GM12878 (cell line): ENCODE data around the gene SMCO1. TPM values are rescaled to one million over a fixed set of nuclear protein-coding genes. Genes with fewer than 3 reads are reported as not detected.

Source experiments
- ATAC-seq: fragments of 200-7000 bp; cut with Tn5 transposase; 3 replicates; pipeline ENCODE4 v1.9.1; 2020; ENCODE audit warnings: mild to moderate bottlenecking, moderate library complexity
- BruUV-seq: library from RNA; stranded (reverse); fragments of 400-500 nt; replicated peaks from 2 replicates; lab custom pipeline; 2021; lab: Mats Ljungman, UMichigan
- CTCF ChIA-PET: fragments of 300-600 bp; sonication (Branson Sonifier 250); formaldehyde crosslinking; extraction: SDS; loops from one replicate; lab custom pipeline; 2021; ENCODE audit warnings: inconsistent platforms; lab: Yijun Ruan, JAX
- POLR2A ChIA-PET: fragments of 350-600 bp; formaldehyde crosslinking; extraction: SDS; loops from one replicate; lab custom pipeline; 2021; ENCODE audit warnings: inconsistent platforms; lab: Charles Lee
- RAD21 ChIA-PET: fragments of 300-600 bp; sonication (Branson Sonifier 250); formaldehyde crosslinking; loops from one replicate; lab custom pipeline; 2023; ENCODE audit warnings: antibody characterized with exemption; ENCODE audit not compliant: unreplicated experiment; lab: Charles Lee
- SMC1A ChIA-PET: fragments of 300-600 bp; sonication (Branson Sonifier 250); formaldehyde crosslinking; loops from one replicate; lab custom pipeline; 2023; ENCODE audit not compliant: unreplicated experiment, uncharacterized antibody; lab: Charles Lee
- DNase-seq: peaks from one replicate; pipeline ENCODE4 v3.0.0-alpha.2; 2011; ENCODE audit warnings: low read depth, low spot score
- FAIRE-seq: peaks from 3 replicates; lab custom pipeline; 2011; peaks lifted over from hg19 to GRCh38; lab: Jason Lieb, UNC
- H2AFZ ChIP-seq: 2 replicates; pipeline ENCODE4 v1.6.0; 2011; ENCODE audit warnings: low read depth, low read length, control low read depth; ENCODE audit not compliant: control insufficient read depth
- H3K27ac ChIP-seq: 2 replicates; pipeline ENCODE4 v1.5.1; 2011; ENCODE audit warnings: control low read depth; ENCODE audit not compliant: control insufficient read depth, insufficient read depth
- H3K27me3 ChIP-seq, 2 experiments: replicated peaks in 1 of 2; 2 replicates each; pipeline versions ENCODE4 v1.6.0 to v1.6.1; 2011; ENCODE audit warnings: low read length in 1 of 2; ENCODE audit not compliant: control insufficient read depth in 2 of 2, insufficient read depth in 2 of 2
- H3K36me3 ChIP-seq, 2 experiments: 2 replicates each; pipeline ENCODE4 v1.5.1; 2011; ENCODE audit warnings: low read length in 1 of 2; ENCODE audit not compliant: control insufficient read depth in 2 of 2, insufficient read depth in 2 of 2
- H3K4me1 ChIP-seq: 2 replicates; pipeline ENCODE4 v1.6.1; 2011; ENCODE audit warnings: mild to moderate bottlenecking, low read length, moderate library complexity, mixed read lengths; ENCODE audit not compliant: control insufficient read depth, insufficient read depth
- H3K4me2 ChIP-seq: 2 replicates; pipeline ENCODE4 v1.6.0; 2011; ENCODE audit warnings: control low read depth; ENCODE audit not compliant: control insufficient read depth, insufficient read depth
- H3K4me3 ChIP-seq: fragments of 200-600 bp; sonication (generic); 2 replicates; pipeline ENCODE4 v1.5.1; 2016
- H3K79me2 ChIP-seq: 2 replicates; pipeline ENCODE4 v1.6.0; 2011; ENCODE audit warnings: low read length; ENCODE audit not compliant: control insufficient read depth, insufficient read depth
- H3K9ac ChIP-seq: 2 replicates; pipeline ENCODE4 v1.8.0; 2011; ENCODE audit warnings: low read length, control low read depth, mixed read lengths; ENCODE audit not compliant: control insufficient read depth, insufficient read depth
- H3K9me3 ChIP-seq: replicated peaks from 3 replicates; pipeline ENCODE4 v1.5.1; 2011; ENCODE audit warnings: mild to moderate bottlenecking, low read length; ENCODE audit not compliant: control insufficient read depth, insufficient read depth
- H4K20me1 ChIP-seq: 2 replicates; pipeline ENCODE4 v1.6.0; 2011; ENCODE audit not compliant: control insufficient read depth, insufficient read depth
- BACH1 ChIP-seq: fragments of 450-650 bp; IDR thresholded peaks from 2 replicates; pipeline ENCODE4 v1.6.1; 2017; ENCODE audit warnings: mild to moderate bottlenecking, borderline replicate concordance
- BCL3 ChIP-seq: IDR thresholded peaks from 2 replicates; pipeline ENCODE4 v1.6.1; 2011; ENCODE audit warnings: borderline replicate concordance, low read depth, mild to moderate bottlenecking, moderate library complexity, low read length; ENCODE audit not compliant: insufficient read depth, poor library complexity, severe bottlenecking
- CREB1 ChIP-seq: IDR thresholded peaks from 2 replicates; pipeline ENCODE4 v1.6.1; 2012; ENCODE audit warnings: low read depth, mild to moderate bottlenecking, inconsistent platforms
- DPF2 ChIP-seq: fragments of 450-650 bp; IDR thresholded peaks from 2 replicates; pipeline ENCODE4 v1.6.1; 2017; ENCODE audit warnings: mild to moderate bottlenecking
- ESRRA ChIP-seq: IDR thresholded peaks from 2 replicates; pipeline ENCODE4 v1.6.1; 2012; ENCODE audit warnings: mild to moderate bottlenecking, low read length, improper control_type of control experiment
- HDAC6 ChIP-seq: fragments of 200-600 bp; sonication (generic); IDR thresholded peaks from one replicate; pipeline ENCODE4 v1.8.0; 2017; ENCODE audit warnings: antibody characterized with exemption; ENCODE audit not compliant: unreplicated experiment
- MEF2B ChIP-seq: fragments of 450-650 bp; IDR thresholded peaks from 2 replicates; pipeline ENCODE4 v1.6.1; 2018; ENCODE audit warnings: mild to moderate bottlenecking, moderate library complexity; ENCODE audit not compliant: partially characterized antibody, poor library complexity, severe bottlenecking
- PML ChIP-seq: IDR thresholded peaks from 2 replicates; pipeline ENCODE4 v1.6.1; 2012; ENCODE audit warnings: low read length, inconsistent platforms
- POLR2A ChIP-seq: IDR thresholded peaks from 2 replicates; pipeline ENCODE4 v1.6.1; 2011; ENCODE audit warnings: low read depth, mild to moderate bottlenecking, low read length
- RUNX3 ChIP-seq: IDR thresholded peaks from 2 replicates; pipeline ENCODE4 v1.6.1; 2012; ENCODE audit warnings: low read length, inconsistent platforms
- TBL1XR1 ChIP-seq: IDR thresholded peaks from 2 replicates; pipeline ENCODE4 v1.6.1; 2012; ENCODE audit warnings: low read depth, low read length, improper control_type of control experiment
- ZBED1 ChIP-seq: IDR thresholded peaks from 2 replicates; pipeline ENCODE4 v1.6.1; 2016; ENCODE audit warnings: borderline replicate concordance
- WGBS: methylation state at CpG from one replicate; pipeline ENCODE4 v1.1.6; 2016; ENCODE audit warnings: low lambda C conversion rate; ENCODE audit not compliant: insufficient replicate concordance, insufficient coverage; ENCODE audit errors: missing lambda C conversion rate; 5-methylcytosine and 5-hydroxymethylcytosine counted together
- in situ Hi-C: fragments of 300-500 bp; cut with MboI; formaldehyde crosslinking; loops from 9 replicates; pipeline ENCODE4 v1.14.3; 2018; ENCODE audit warnings: mixed read lengths
- intact Hi-C: fragments of 100-400 bp; cut with micrococcal nuclease; formaldehyde crosslinking; loops from one replicate; pipeline ENCODE4 v1.14.2; 2022; ENCODE audit not compliant: unreplicated experiment
- polyA plus RNA-seq, 11 experiments: library from polyadenylated mRNA; depleted of rRNA in 4 of 11; unstranded in 6 of 11; stranded (reverse) in 5 of 11; fragments of >200 nt; fragmentation: Nextera tagmentation in 4 of 11; fragmentation: Illumina TruSeq in 1 of 11; extraction: Ambion mirVana in 4 of 11; extraction: Trizol in 1 of 11; gene quantifications; 1 replicate in 1 of 11; 2 replicates in 10 of 11; pipeline versions ENCODE4 v1.2.1 to v1.2.3, GENCODE V29; 2011 to 2016; ENCODE audit warnings: inconsistent platforms in 2 of 11, missing spikeins in 2 of 11, low read depth in 1 of 11
- total RNA-seq, 4 experiments: library from RNA; depleted of rRNA in 3 of 4; stranded (reverse); fragments of >200 nt in 3 of 4; fragmentation: Illumina TruSeq in 1 of 4; extraction: Trizol in 1 of 4; gene quantifications; 2 replicates each; pipeline versions ENCODE4 v1.2.1 to v1.2.3, GENCODE V29; 2013 to 2021
- TF ChIP-seq, protein P1 (sequence below): fragments of 450-650 bp; IDR thresholded peaks from 2 replicates; pipeline ENCODE4 v1.6.1; 2017; ENCODE audit warnings: mild to moderate bottlenecking, moderate library complexity

The SMCO1 gene
- total and polyA plus RNA-seq, 10 of the 15 experiments (the other 5 are each of a cell fraction or from before 2014, with no cell fraction given) = 0.05 TPM; not detected in 9

DNA sequence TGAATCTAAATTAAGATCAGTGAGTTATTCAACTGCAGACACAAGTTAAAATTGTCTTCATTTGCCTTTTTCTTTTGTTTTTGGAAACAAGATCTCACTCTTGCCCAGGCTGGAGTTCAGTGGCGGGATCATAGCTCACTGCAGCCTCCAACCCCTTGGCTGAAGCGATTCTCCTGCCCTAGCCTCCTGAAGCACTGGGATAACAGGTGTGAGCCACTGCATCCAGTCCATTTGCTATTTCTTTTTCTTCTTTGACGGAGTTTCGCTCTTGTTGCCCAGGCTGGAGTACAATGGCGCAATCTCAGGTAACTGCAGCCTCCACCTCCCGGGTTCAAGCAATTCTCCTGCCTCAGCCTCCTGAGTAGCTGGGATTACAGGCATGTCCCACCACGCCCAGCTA is 21.9 kb downstream of the SMCO1 start:
- ChIA-PET POLR2A (interaction anchor here (1.8 kb wide), 1 partner anchor 24 kb away, joined by 4 read pairs; no protein-coding TSS in a partner anchor), RAD21 (no interaction called here), CTCF (interaction anchor here (0.7 to 1.6 kb wide), 3 partner anchors 18 to 240 kb away, joined by 3 to 4 read pairs (median 4); no protein-coding TSS in a partner anchor), SMC1A (interaction anchor here (1.1 kb wide), 1 partner anchor 20 kb away, joined by 3 read pairs; no protein-coding TSS in a partner anchor)
- FAIRE-seq (no peak), ATAC-seq (no peak), DNase-seq (no peak)
- no peak overlapping the region for H2AFZ ChIP-seq
- no peak overlapping the region for H3K4me2 ChIP-seq
- no peak overlapping the region for H3K4me3 ChIP-seq
- H3K4me1 ChIP-seq = no peaks in the 10 kb centered on the region
- no peak overlapping the region for H3K27ac ChIP-seq
- H3K36me3 ChIP-seq = peaks cover 2 to 13% of the 10 kb centered on the region in 2 experiments; a peak in 3 of 4 replicates
- WGBS = over 99% methylated on average over 7 of the region's 7 CpGs
- peaks cover 5% of the 10 kb centered on the region; the same call in 2 of the 3 replicates for H3K9me3 ChIP-seq
- BruUV-seq = no TSS peak
- no peak overlapping the region for H3K9ac ChIP-seq
- H4K20me1 ChIP-seq = no peaks in the 10 kb centered on the region; the same call in 1 of the 2 replicates
- peaks cover 92% of the 10 kb centered on the region for H3K79me2 ChIP-seq
- intact Hi-C loops = no loop called here
- peak; percentile 40; the same call in 1 of the 2 replicates for TF ChIP-seq POLR2A
- no peak for TF ChIP-seq RUNX3
- H3K27me3 ChIP-seq = no peaks in the 10 kb centered on the region
- in situ Hi-C loops = no loop called here

DNA sequence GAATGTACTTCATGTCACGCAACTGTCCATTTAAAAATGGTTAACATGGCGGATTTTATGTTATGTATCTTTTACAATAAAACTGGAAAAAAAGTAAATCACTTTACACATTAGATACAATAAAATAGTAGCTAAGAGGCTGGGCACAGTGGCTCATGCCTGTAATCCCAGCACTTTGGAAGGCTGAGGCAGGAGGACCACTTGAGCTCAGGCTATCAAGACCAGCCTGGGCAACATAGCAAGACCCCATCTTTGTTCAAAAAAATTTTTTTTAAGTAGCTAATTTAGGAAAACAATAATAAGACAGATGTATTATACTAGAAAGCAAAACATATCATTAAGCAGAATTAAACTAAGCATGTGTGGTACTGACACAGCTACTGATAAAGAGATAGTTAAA is 23.1 kb downstream of the SMCO1 start:
- Histone ChIP-seq H3K4me3 (no peak overlapping the region), H3K9me3 (peaks cover 5% of the 10 kb centered on the region; the same call in 2 of the 3 replicates), H3K4me1 (no peaks in the 10 kb centered on the region), H4K20me1 (no peaks in the 10 kb centered on the region; the same call in 1 of the 2 replicates), H3K9ac (no peak overlapping the region), H3K36me3 (peaks cover 3 to 20% of the 10 kb centered on the region in 2 experiments; a peak in 3 of 4 replicates), H3K27ac (no peak overlapping the region), H3K4me2 (no peak overlapping the region), H2AFZ (no peak overlapping the region), H3K27me3 (no peaks in the 10 kb centered on the region), H3K79me2 (peaks cover 83% of the 10 kb centered on the region)
- no peak for FAIRE-seq
- in situ Hi-C loops (no loop called here), intact Hi-C loops (no loop called here)
- SMC1A ChIA-PET = interaction anchor here (0.5 kb wide), 1 partner anchor 146 kb away, joined by 3 read pairs; no protein-coding TSS in a partner anchor
- CTCF ChIA-PET = interaction anchor here (1.6 kb wide), 1 partner anchor 238 kb away, joined by 4 read pairs; no protein-coding TSS in a partner anchor
- RAD21 ChIA-PET = no interaction called here
- no peak for ATAC-seq
- POLR2A ChIA-PET = no interaction called here
- WGBS = 100% methylated on average over 2 of the region's 2 CpGs
- BruUV-seq = no TSS peak
- no peak for DNase-seq
- no peak for TF ChIP-seq PML
- no peak for TF ChIP-seq BCL3
- TF ChIP-seq MEF2B = no peak
- TF ChIP-seq, protein P1, sequence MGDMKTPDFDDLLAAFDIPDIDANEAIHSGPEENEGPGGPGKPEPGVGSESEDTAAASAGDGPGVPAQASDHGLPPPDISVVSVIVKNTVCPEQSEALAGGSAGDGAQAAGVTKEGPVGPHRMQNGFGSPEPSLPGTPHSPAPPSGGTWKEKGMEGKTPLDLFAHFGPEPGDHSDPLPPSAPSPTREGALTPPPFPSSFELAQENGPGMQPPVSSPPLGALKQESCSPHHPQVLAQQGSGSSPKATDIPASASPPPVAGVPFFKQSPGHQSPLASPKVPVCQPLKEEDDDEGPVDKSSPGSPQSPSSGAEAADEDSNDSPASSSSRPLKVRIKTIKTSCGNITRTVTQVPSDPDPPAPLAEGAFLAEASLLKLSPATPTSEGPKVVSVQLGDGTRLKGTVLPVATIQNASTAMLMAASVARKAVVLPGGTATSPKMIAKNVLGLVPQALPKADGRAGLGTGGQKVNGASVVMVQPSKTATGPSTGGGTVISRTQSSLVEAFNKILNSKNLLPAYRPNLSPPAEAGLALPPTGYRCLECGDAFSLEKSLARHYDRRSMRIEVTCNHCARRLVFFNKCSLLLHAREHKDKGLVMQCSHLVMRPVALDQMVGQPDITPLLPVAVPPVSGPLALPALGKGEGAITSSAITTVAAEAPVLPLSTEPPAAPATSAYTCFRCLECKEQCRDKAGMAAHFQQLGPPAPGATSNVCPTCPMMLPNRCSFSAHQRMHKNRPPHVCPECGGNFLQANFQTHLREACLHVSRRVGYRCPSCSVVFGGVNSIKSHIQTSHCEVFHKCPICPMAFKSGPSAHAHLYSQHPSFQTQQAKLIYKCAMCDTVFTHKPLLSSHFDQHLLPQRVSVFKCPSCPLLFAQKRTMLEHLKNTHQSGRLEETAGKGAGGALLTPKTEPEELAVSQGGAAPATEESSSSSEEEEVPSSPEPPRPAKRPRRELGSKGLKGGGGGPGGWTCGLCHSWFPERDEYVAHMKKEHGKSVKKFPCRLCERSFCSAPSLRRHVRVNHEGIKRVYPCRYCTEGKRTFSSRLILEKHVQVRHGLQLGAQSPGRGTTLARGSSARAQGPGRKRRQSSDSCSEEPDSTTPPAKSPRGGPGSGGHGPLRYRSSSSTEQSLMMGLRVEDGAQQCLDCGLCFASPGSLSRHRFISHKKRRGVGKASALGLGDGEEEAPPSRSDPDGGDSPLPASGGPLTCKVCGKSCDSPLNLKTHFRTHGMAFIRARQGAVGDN = no peak
- no peak for TF ChIP-seq CREB1
- no peak for TF ChIP-seq ESRRA
- no peak for TF ChIP-seq HDAC6
- TF ChIP-seq TBL1XR1 = no peak
- no peak for TF ChIP-seq DPF2
- no peak for TF ChIP-seq ZBED1
- no peak for TF ChIP-seq BACH1
